SK-N-MC (cell line): ENCODE measurements around the gene CLEC19A.

Source experiments
- DNase-seq: peaks from one replicate; pipeline ENCODE4 v3.0.0-alpha.2; 2011; ENCODE audit warnings: low read depth, low spot score
- H3K27ac ChIP-seq: fragments of 200-600 bp; sonication (generic); 2 replicates; pipeline ENCODE4 v1.5.1; 2016; ENCODE audit warnings: mixed run types
- H3K36me3 ChIP-seq: fragments of 200-600 bp; sonication (generic); 2 replicates; pipeline ENCODE4 v1.6.1; 2017; ENCODE audit warnings: antibody characterized with exemption, low read length, mixed read lengths; ENCODE audit not compliant: insufficient read depth
- H3K4me3 ChIP-seq: fragments of 200-600 bp; sonication (generic); 2 replicates; pipeline ENCODE4 v1.5.1; 2016
- H3K9ac ChIP-seq: fragments of 200-600 bp; sonication (generic); 2 replicates; pipeline ENCODE4 v1.8.0; 2017; ENCODE audit warnings: mixed run types, mixed read lengths; ENCODE audit not compliant: insufficient read length
- H3K9me3 ChIP-seq: fragments of 200-600 bp; sonication (generic); 2 replicates; pipeline ENCODE4 v1.6.1; 2017; ENCODE audit warnings: low read depth, mild to moderate bottlenecking, antibody characterized with exemption, low read length, moderate library complexity, mixed read lengths
- EZH2 ChIP-seq: fragments of 200-600 bp; sonication (generic); IDR thresholded peaks from one replicate; pipeline ENCODE4 v1.6.1; 2017; ENCODE audit warnings: antibody characterized with exemption
- FOXP2 ChIP-seq: optimal IDR thresholded peaks from 2 replicates; pipeline ENCODE3; 2011; ENCODE audit warnings: mild to moderate bottlenecking, moderate library complexity; ENCODE audit not compliant: insufficient read depth; ENCODE audit errors: extremely low read length, control extremely low read depth
- POLR2AphosphoS5 ChIP-seq: IDR thresholded peaks from 2 replicates; pipeline ENCODE4 v1.6.1; 2012; ENCODE audit warnings: mild to moderate bottlenecking, low read depth, low read length, borderline replicate concordance

The CLEC19A gene

GRCh38 chr16:19242987-19243575 is 42.5 kb upstream of the CLEC19A start:
- no peak for DNase-seq
- TF ChIP-seq FOXP2, result no peak
- no peak for TF ChIP-seq POLR2AphosphoS5
- no peak for TF ChIP-seq EZH2
- H3K27ac ChIP-seq, result no peak overlapping the region
- H3K36me3 ChIP-seq, result no peaks in the 10 kb centered on the region
- H3K9ac ChIP-seq, result no peak overlapping the region
- no peaks in the 10 kb centered on the region for H3K9me3 ChIP-seq
- H3K4me3 ChIP-seq, result no peak overlapping the region

DNA sequence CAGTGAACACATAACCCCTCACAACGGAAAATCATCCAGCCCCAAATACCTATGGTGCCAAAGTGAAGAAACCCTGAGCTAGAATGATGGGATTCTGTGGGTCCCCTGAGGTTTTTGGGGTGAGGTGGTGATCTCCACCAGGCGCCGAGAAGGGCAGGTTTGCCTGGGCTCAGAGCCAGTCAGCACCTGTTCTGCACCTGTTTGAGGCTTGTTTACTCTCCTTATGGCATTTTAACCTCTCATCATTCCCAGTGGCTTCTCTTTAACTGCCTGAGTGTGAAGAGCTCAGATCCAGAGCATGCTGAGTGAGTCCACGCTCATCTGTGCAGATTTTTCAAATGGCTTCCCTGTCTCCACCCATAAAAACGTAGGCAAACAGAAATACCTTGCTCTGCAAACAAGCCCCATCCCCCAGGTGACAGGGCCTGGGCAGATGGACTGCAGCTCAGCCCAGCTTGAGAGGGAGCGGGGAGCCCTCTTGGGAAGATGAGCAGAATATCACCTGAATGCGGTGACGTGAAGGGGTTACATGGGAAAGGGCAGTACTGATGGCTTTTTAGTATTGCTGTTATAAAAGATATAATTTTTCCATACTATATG is 40.1 kb upstream of the CLEC19A start:
- Histone ChIP-seq H3K4me3 (no peak overlapping the region), H3K36me3 (no peaks in the 10 kb centered on the region), H3K9me3 (no peaks in the 10 kb centered on the region), H3K27ac (no peak overlapping the region), H3K9ac (no peak overlapping the region)
- DNase-seq, result no peak
- TF ChIP-seq FOXP2, result no peak
- no peak for TF ChIP-seq EZH2
- TF ChIP-seq POLR2AphosphoS5, result no peak

- Histone ChIP-seq H3K9ac (no peak overlapping the region), H3K9me3 (no peaks in the 10 kb centered on the region), H3K27ac (no peak overlapping the region), H3K4me3 (no peak overlapping the region), H3K36me3 (no peaks in the 10 kb centered on the region)
- TF ChIP-seq POLR2AphosphoS5, result no peak
- no peak for TF ChIP-seq FOXP2
- no peak for TF ChIP-seq EZH2
- no peak for DNase-seq
Observed at GRCh38 chr16:19252904-19253303, 32.6 kb upstream of the CLEC19A start.

GRCh38 chr16:19254611-19255010 is 30.9 kb upstream of the CLEC19A start:
- no peak for DNase-seq
- no peak overlapping the region for H3K9ac ChIP-seq
- H3K4me3 ChIP-seq, result no peak overlapping the region
- H3K27ac ChIP-seq, result no peak overlapping the region
- no peaks in the 10 kb centered on the region for H3K9me3 ChIP-seq
- TF ChIP-seq EZH2 (no peak), POLR2AphosphoS5 (no peak), FOXP2 (no peak)
- H3K36me3 ChIP-seq, result no peaks in the 10 kb centered on the region

GRCh38 chr16:19264123-19264673 is 21.3 kb upstream of the CLEC19A start:
- H3K27ac ChIP-seq, result no peak overlapping the region
- TF ChIP-seq EZH2, result no peak
- TF ChIP-seq POLR2AphosphoS5, result no peak
- TF ChIP-seq FOXP2, result no peak

DNA sequence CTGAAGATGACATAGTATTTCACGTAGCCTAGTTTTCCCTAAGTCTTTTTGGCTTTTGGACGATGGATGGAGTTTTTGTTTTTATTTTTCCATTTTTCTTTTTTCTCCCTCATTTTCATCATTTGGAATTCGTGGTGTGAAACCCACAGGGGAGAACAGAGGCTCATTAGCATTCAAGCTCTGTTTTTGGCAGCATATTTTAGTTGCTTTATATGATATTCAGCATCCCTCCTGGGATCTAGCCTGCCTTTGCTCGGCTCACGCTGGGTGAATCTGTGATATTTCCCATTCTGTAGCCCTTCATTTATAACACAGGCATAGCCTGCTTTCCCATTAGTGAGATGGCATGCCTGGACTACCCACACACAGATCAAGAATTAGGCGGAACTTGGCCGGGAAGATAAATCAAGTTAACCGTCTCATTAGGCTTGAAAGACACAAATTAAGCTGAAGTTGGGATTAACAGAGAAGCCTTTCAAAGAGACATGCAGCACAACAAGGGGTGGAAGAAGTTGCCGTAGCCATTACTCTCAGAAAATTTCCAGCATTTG is 20.1 kb upstream of the CLEC19A start:
- TF ChIP-seq EZH2 (no peak), FOXP2 (no peak), POLR2AphosphoS5 (no peak)
- no peaks in the 10 kb centered on the region for H3K36me3 ChIP-seq
- no peak overlapping the region for H3K27ac ChIP-seq
- no peak overlapping the region for H3K4me3 ChIP-seq
- H3K9ac ChIP-seq, result no peak overlapping the region
- DNase-seq, result no peak
- no peaks in the 10 kb centered on the region for H3K9me3 ChIP-seq

More at GRCh38 chr16:19264123-19264673, 21.3 kb upstream of the CLEC19A start:
- H3K36me3 ChIP-seq, result no peaks in the 10 kb centered on the region
- no peak for DNase-seq
- no peak overlapping the region for H3K9ac ChIP-seq
- no peak overlapping the region for H3K4me3 ChIP-seq
- no peaks in the 10 kb centered on the region for H3K9me3 ChIP-seq

- no peak overlapping the region for H3K9ac ChIP-seq
- no peak for DNase-seq
- no peaks in the 10 kb centered on the region for H3K9me3 ChIP-seq
- TF ChIP-seq FOXP2 (no peak), POLR2AphosphoS5 (no peak), EZH2 (no peak)
- H3K4me3 ChIP-seq, result no peak overlapping the region
- no peak overlapping the region for H3K27ac ChIP-seq
- H3K36me3 ChIP-seq, result no peaks in the 10 kb centered on the region
Observed at GRCh38 chr16:19266774-19267173, 18.8 kb upstream of the CLEC19A start.

DNA sequence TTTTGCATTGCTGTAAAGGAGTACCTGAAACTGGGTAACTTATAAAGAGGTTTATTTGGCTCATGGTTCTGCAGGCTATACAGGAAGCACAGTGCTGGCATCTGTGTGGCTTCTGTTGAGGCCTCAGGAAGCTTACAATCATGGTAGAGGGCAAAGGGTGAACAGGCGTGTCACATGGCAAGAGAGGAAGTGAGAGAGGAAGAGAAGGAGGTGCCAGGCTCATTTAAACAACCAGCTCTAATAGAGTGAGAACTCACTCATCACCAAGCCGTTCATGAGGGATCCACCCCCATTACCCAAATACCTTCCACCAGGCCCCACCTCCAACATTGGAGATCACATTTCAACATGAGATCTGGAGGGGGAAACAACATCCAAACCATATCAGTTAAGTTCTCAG is 16.4 kb upstream of the CLEC19A start:
- Histone ChIP-seq H3K9ac (no peak overlapping the region), H3K9me3 (no peaks in the 10 kb centered on the region)
- no peak for TF ChIP-seq FOXP2
- TF ChIP-seq EZH2, result no peak
- TF ChIP-seq POLR2AphosphoS5, result no peak

More for the DNA sequence above, 16.4 kb upstream of the CLEC19A start:
- Histone ChIP-seq H3K4me3 (no peak overlapping the region), H3K36me3 (no peaks in the 10 kb centered on the region), H3K27ac (no peak overlapping the region)
- no peak for DNase-seq
